Trophoblast cell (in vitro differentiated cells and primary cell): ENCODE data around the gene REEP5.

Experiments
- DNase-seq, 2 donors: peaks; one replicate each; pipeline ENCODE4 v3.0.0-alpha.2; 2016
- H2AFZ ChIP-seq: 2 replicates; pipeline ENCODE4 v1.6.1; 2013; ENCODE audit warnings: low read length, moderate library complexity, mild to moderate bottlenecking; ENCODE audit not compliant: insufficient read depth, poor library complexity
- H2AK5ac ChIP-seq: 2 replicates; pipeline ENCODE4 v1.6.1; 2013; ENCODE audit warnings: mild to moderate bottlenecking, low read length
- H2BK120ac ChIP-seq: 2 replicates; pipeline ENCODE4 v1.6.1; 2013; ENCODE audit warnings: low read length, mild to moderate bottlenecking, moderate library complexity; ENCODE audit not compliant: insufficient read depth, poor library complexity
- H2BK12ac ChIP-seq: 2 replicates; pipeline ENCODE4 v1.6.1; 2013; ENCODE audit warnings: mild to moderate bottlenecking, low read length, moderate library complexity
- H2BK5ac ChIP-seq: 2 replicates; pipeline ENCODE4 v1.6.1; 2013; ENCODE audit warnings: low read length, low read depth, moderate library complexity, mild to moderate bottlenecking; ENCODE audit not compliant: poor library complexity
- H3K14ac ChIP-seq: 2 replicates; pipeline ENCODE4 v1.6.1; 2013; ENCODE audit warnings: mild to moderate bottlenecking, low read length
- H3K18ac ChIP-seq: 2 replicates; pipeline ENCODE4 v1.6.1; 2013; ENCODE audit warnings: mild to moderate bottlenecking, low read length
- H3K23ac ChIP-seq: 2 replicates; pipeline ENCODE4 v1.6.1; 2013; ENCODE audit warnings: low read length
- H3K27ac ChIP-seq: 2 replicates; pipeline ENCODE4 v1.5.1; 2013; ENCODE audit warnings: low read depth, mild to moderate bottlenecking, inconsistent platforms, low read length, moderate library complexity
- H3K27me3 ChIP-seq: 2 replicates; pipeline ENCODE4 v1.6.1; 2013; ENCODE audit warnings: inconsistent platforms, mild to moderate bottlenecking, low read length, moderate library complexity; ENCODE audit not compliant: insufficient read depth
- H3K36me3 ChIP-seq, 2 experiments: 1 replicate in 1 of 2; 2 replicates in 1 of 2; pipeline ENCODE4 v1.6.1; 2013; ENCODE audit warnings: low read length in 2 of 2, mild to moderate bottlenecking in 2 of 2, moderate library complexity in 1 of 2; ENCODE audit not compliant: insufficient read depth in 2 of 2, control insufficient read depth in 1 of 2
- H3K4ac ChIP-seq: 2 replicates; pipeline ENCODE4 v1.6.1; 2013; ENCODE audit warnings: low read depth, mild to moderate bottlenecking, low read length, moderate library complexity
- H3K4me1 ChIP-seq, 2 experiments: 1 replicate in 1 of 2; 2 replicates in 1 of 2; pipeline ENCODE4 v1.6.1; 2013; ENCODE audit warnings: low read length in 2 of 2, mild to moderate bottlenecking in 2 of 2, moderate library complexity in 1 of 2; ENCODE audit not compliant: insufficient read depth in 2 of 2, control insufficient read depth in 1 of 2
- H3K4me2 ChIP-seq: 2 replicates; pipeline ENCODE4 v1.6.1; 2013; ENCODE audit warnings: inconsistent platforms, mild to moderate bottlenecking, low read length, moderate library complexity
- H3K4me3 ChIP-seq: 2 replicates; pipeline ENCODE4 v1.5.1; 2013; ENCODE audit warnings: mild to moderate bottlenecking, low read depth, low read length, inconsistent platforms
- H3K79me1 ChIP-seq: one replicate; pipeline ENCODE4 v1.6.1; 2013; ENCODE audit warnings: low read length
- H3K79me2 ChIP-seq: 2 replicates; pipeline ENCODE4 v1.6.1; 2013; ENCODE audit warnings: low read length, mild to moderate bottlenecking; ENCODE audit not compliant: control insufficient read depth, insufficient read depth, poor library complexity
- H3K9ac ChIP-seq: 2 replicates; pipeline ENCODE4 v1.6.1; 2013; ENCODE audit warnings: mild to moderate bottlenecking, low read length
- H3K9me3 ChIP-seq: 2 replicates; pipeline ENCODE4 v1.6.1; 2013; ENCODE audit warnings: low read depth, mild to moderate bottlenecking, control low read depth, inconsistent platforms, low read length; ENCODE audit not compliant: insufficient read depth
- H4K12ac ChIP-seq: 2 replicates; pipeline ENCODE4 v1.6.1; 2013; ENCODE audit warnings: low read depth, mild to moderate bottlenecking, low read length, moderate library complexity
- H4K8ac ChIP-seq: 2 replicates; pipeline ENCODE4 v1.6.1; 2013; ENCODE audit warnings: low read depth, mild to moderate bottlenecking, low read length, moderate library complexity
- H4K91ac ChIP-seq: one replicate; pipeline ENCODE4 v1.6.1; 2013; ENCODE audit warnings: low read depth, mild to moderate bottlenecking, low read length, moderate library complexity
- WGBS: extraction: QIAGEN DNeasy Blood & Tissue Kit; methylation state at CpG from one replicate; pipeline ENCODE4 v1.1.7; 2013; ENCODE audit warnings: missing lambda C conversion rate; ENCODE audit not compliant: insufficient read length, insufficient coverage; ENCODE audit errors: extremely low coverage; 5-methylcytosine and 5-hydroxymethylcytosine counted together

The REEP5 gene

DNA sequence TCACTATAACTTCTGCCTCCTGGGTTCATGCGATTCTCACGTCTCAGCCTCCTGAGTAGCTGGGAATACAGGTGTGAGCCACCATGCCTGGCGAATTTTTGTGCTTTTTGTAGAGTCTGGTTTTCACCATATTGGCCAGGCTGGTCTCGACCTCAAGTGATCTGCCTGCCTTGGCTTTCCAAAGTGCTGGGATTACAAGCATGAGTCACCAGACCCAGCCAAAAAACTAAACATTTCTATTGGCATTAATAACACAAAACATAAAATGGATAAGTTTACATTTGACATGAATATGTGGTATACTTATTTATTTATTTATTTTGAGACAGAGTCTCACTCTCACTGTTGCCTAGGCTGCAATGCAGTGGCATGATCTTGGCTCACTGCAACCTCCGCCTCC, 13.6 kb upstream of the REEP5 start:
- no peak overlapping the region for H3K4ac ChIP-seq
- peak in 1 of 2 donors; percentile 43 for DNase-seq
- no peaks in the 10 kb centered on the region for H3K79me2 ChIP-seq
- peak overlapping the region; percentile 80 for H2BK12ac ChIP-seq
- H3K23ac ChIP-seq = no peak overlapping the region
- H3K79me1 ChIP-seq = peaks cover 2% of the 10 kb centered on the region
- H3K18ac ChIP-seq = no peak overlapping the region
- H3K4me2 ChIP-seq = no peak overlapping the region
- peak overlapping the region; percentile 24 for H4K91ac ChIP-seq
- no peak overlapping the region for H4K12ac ChIP-seq
- no peak overlapping the region for H3K27ac ChIP-seq
- peak overlapping the region; percentile 56 for H3K14ac ChIP-seq
- no peak overlapping the region for H3K9ac ChIP-seq
- H4K8ac ChIP-seq = no peak overlapping the region
- H2AK5ac ChIP-seq = no peak overlapping the region
- H2AFZ ChIP-seq = no peak overlapping the region
- H2BK120ac ChIP-seq = peak overlapping the region; percentile 22
- H2BK5ac ChIP-seq = peak overlapping the region; percentile 21
- H3K9me3 ChIP-seq = no peaks in the 10 kb centered on the region
- WGBS = no CpG with 5 or more reads among the region's 5 CpGs
- H3K27me3 ChIP-seq = no peaks in the 10 kb centered on the region
- H3K4me1 ChIP-seq = no peaks in the 10 kb centered on the region
- no peaks in the 10 kb centered on the region for H3K36me3 ChIP-seq
- H3K4me3 ChIP-seq = no peak overlapping the region

DNA sequence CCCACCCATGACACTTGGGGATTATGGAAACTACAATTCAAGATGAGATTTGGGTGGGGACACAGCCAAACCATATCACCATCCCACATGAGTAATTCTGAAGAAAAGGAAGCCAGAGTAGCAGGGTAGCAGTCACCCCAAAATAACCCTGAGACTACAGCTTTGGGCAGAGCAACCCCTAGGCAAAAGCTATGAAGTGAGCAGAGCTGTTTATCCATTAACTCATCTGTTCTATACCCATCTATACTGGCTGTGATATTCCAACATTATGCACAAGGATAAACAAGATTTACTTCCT, 12.3 kb upstream of the REEP5 start:
- Histone ChIP-seq H3K79me1 (peaks cover 2% of the 10 kb centered on the region), H3K4me3 (no peak overlapping the region), H2BK120ac (no peak overlapping the region), H3K14ac (no peak overlapping the region), H3K9ac (no peak overlapping the region), H4K91ac (no peak overlapping the region), H2AFZ (no peak overlapping the region), H3K9me3 (no peaks in the 10 kb centered on the region), H3K36me3 (no peaks in the 10 kb centered on the region), H2BK5ac (no peak overlapping the region), H2BK12ac (no peak overlapping the region), H3K4me1 (no peaks in the 10 kb centered on the region), H3K18ac (no peak overlapping the region), H4K8ac (no peak overlapping the region), H2AK5ac (no peak overlapping the region), H3K27ac (no peak overlapping the region), H3K27me3 (no peaks in the 10 kb centered on the region), H3K79me2 (no peaks in the 10 kb centered on the region), H3K23ac (no peak overlapping the region), H3K4ac (no peak overlapping the region), H4K12ac (no peak overlapping the region), H3K4me2 (no peak overlapping the region)
- DNase-seq = no peak

DNA sequence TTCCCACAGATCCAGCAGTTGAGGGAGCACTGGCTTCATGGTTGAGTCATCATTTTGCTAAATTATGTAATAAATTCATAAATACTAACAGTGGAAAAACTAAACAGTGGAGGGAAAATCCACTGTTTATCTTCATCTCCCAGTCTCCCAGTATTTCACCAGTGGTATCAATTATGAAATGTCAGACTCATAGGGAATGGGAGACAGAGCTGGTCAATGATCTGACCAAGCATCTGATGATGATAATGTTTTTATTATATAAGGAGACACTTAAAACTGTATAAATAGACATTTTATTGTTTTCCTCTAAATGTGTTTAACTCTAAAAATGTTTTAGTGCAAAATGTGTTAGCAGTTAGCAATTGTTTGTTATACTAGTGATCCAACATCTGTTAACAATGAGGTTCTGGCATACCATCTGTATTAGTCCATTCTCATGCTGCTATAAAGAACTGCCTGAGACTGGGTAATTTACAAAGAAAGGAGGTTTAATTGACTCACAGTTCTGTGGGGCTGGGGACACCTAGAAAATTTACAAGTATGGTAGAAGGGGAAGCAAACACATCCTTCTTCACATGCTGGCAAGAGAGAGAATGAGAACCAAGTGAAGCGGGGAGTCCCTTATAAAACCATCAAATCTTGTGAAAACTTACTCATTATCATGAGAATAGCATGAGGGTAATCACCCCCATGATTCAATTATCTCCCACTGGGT, 11.8 kb upstream of the REEP5 start:
- H3K4me3 ChIP-seq = no peak overlapping the region
- H2BK120ac ChIP-seq = no peak overlapping the region
- no peaks in the 10 kb centered on the region for H3K4me1 ChIP-seq
- no peak overlapping the region for H2AFZ ChIP-seq
- H4K8ac ChIP-seq = no peak overlapping the region
- no peak overlapping the region for H4K12ac ChIP-seq
- H2BK5ac ChIP-seq = no peak overlapping the region
- no peak overlapping the region for H3K27ac ChIP-seq
- no peak overlapping the region for H3K14ac ChIP-seq
- H4K91ac ChIP-seq = no peak overlapping the region
- no peak for DNase-seq
- H3K27me3 ChIP-seq = no peaks in the 10 kb centered on the region
- no peaks in the 10 kb centered on the region for H3K79me2 ChIP-seq
- no peak overlapping the region for H3K18ac ChIP-seq
- no peak overlapping the region for H2BK12ac ChIP-seq
- H3K79me1 ChIP-seq = peaks cover 2% of the 10 kb centered on the region
- H3K4ac ChIP-seq = no peak overlapping the region
- no peak overlapping the region for H3K23ac ChIP-seq
- no peaks in the 10 kb centered on the region for H3K9me3 ChIP-seq
- no CpG with 5 or more reads among the region's 1 CpG for WGBS
- H3K4me2 ChIP-seq = no peak overlapping the region
- no peaks in the 10 kb centered on the region for H3K36me3 ChIP-seq
- no peak overlapping the region for H2AK5ac ChIP-seq
- H3K9ac ChIP-seq = no peak overlapping the region

DNA sequence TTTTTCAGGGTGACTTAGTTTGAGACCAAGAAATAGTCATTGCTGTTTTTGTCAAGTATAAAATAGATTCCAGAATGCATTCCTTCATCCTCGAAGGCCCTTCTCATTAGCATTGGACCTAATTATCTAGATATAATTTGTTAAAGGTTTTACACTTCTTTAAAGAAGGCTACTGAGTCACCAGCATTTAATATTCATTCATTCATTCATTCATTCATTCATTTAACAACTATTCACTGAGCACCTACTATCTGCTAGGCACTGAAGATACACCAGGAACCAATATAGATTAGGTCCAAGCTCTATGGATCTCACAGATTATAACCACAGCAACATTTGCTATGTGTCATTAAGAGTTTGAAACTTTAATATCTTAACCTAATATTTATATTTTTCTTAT, 11.1 kb upstream of the REEP5 start:
- WGBS = no CpG with 5 or more reads among the region's 1 CpG
- H3K4me1 ChIP-seq = no peaks in the 10 kb centered on the region
- DNase-seq = no peak
- H4K8ac ChIP-seq = no peak overlapping the region
- no peak overlapping the region for H2BK5ac ChIP-seq
- H3K9ac ChIP-seq = no peak overlapping the region
- no peak overlapping the region for H3K4me3 ChIP-seq
- no peaks in the 10 kb centered on the region for H3K9me3 ChIP-seq
- no peak overlapping the region for H3K4ac ChIP-seq
- H2AFZ ChIP-seq = no peak overlapping the region
- H4K91ac ChIP-seq = no peak overlapping the region
- no peak overlapping the region for H2BK12ac ChIP-seq
- H3K36me3 ChIP-seq = no peaks in the 10 kb centered on the region
- H2AK5ac ChIP-seq = no peak overlapping the region
- no peaks in the 10 kb centered on the region for H3K27me3 ChIP-seq
- no peak overlapping the region for H4K12ac ChIP-seq
- no peak overlapping the region for H3K27ac ChIP-seq
- no peak overlapping the region for H2BK120ac ChIP-seq
- no peak overlapping the region for H3K14ac ChIP-seq
- no peak overlapping the region for H3K23ac ChIP-seq
- H3K18ac ChIP-seq = no peak overlapping the region
- no peaks in the 10 kb centered on the region for H3K79me2 ChIP-seq
- H3K79me1 ChIP-seq = peaks cover 4% of the 10 kb centered on the region
- H3K4me2 ChIP-seq = no peak overlapping the region
